Calu3 (cell line): Measurements from ENCODE around the gene PKP3. TPM values are rescaled to one million over a fixed set of nuclear protein-coding genes. Genes with fewer than 3 reads are reported as not detected.
"Not testable (repeated sequence)": the region's sequence is repeated elsewhere in the genome, so short reads cannot be mapped to it uniquely, and the experiment has no call there.

ENCODE experiments used
- BruUV-seq: library from RNA; stranded (reverse); fragments of 400-500 nt; replicated peaks from 2 replicates; lab custom pipeline; 2021; lab: Mats Ljungman, UMichigan
- CTCF ChIA-PET: fragments of 300-600 bp; sonication (Branson Sonifier 250); formaldehyde crosslinking; loops from one replicate; lab custom pipeline; 2022; ENCODE audit warnings: antibody characterized with exemption; lab: Charles Lee
- DNase-seq: peaks from one replicate; pipeline ENCODE4 v3.0.0; 2022
- H3K27ac Mint-ChIP-seq: one replicate; pipeline ENCODE4 v1.8.0; 2022; ENCODE audit warnings: mixed read lengths; ENCODE audit not compliant: unreplicated experiment
- H3K27me3 Mint-ChIP-seq: one replicate; pipeline ENCODE4 v1.8.0; 2022; ENCODE audit warnings: mixed read lengths; ENCODE audit not compliant: unreplicated experiment
- H3K36me3 Mint-ChIP-seq: one replicate; pipeline ENCODE4 v1.8.0; 2022; ENCODE audit warnings: mild to moderate bottlenecking, moderate library complexity, mixed read lengths; ENCODE audit not compliant: insufficient read depth, unreplicated experiment
- H3K4me1 Mint-ChIP-seq: one replicate; pipeline ENCODE4 v1.8.0; 2022; ENCODE audit warnings: mild to moderate bottlenecking, low read depth, mixed read lengths; ENCODE audit not compliant: unreplicated experiment
- H3K4me3 Mint-ChIP-seq: one replicate; pipeline ENCODE4 v1.8.0; 2022; ENCODE audit warnings: mild to moderate bottlenecking, low read depth, moderate library complexity, mixed read lengths; ENCODE audit not compliant: unreplicated experiment
- H3K9me3 Mint-ChIP-seq: one replicate; pipeline ENCODE4 v1.8.0; 2022; ENCODE audit warnings: low read depth, mixed read lengths; ENCODE audit not compliant: unreplicated experiment
- CTCF ChIP-seq: fragments of 200-600 bp; IDR thresholded peaks from one replicate; pipeline ENCODE4 v1.8.0; 2022; ENCODE audit warnings: antibody characterized with exemption; ENCODE audit not compliant: unreplicated experiment
- intact Hi-C: fragments of 100-400 bp; cut with micrococcal nuclease; formaldehyde crosslinking; loops from one replicate; pipeline ENCODE4 v1.10.0; 2022; ENCODE audit not compliant: unreplicated experiment
- total RNA-seq: library from RNA; stranded (reverse); gene quantifications from 2 replicates; pipeline ENCODE4 v1.2.3, GENCODE V29; 2022

The PKP3 gene
- total RNA-seq, 1 experiment from 2014 or later = 128 TPM

- CTCF ChIA-PET = no interaction called here
- no TSS peak for BruUV-seq
- DNase-seq = no peak
- H3K27ac Mint-ChIP-seq = no peak overlapping the region
- no peak for TF ChIP-seq CTCF
- peaks cover 6% of the 10 kb centered on the region for H3K27me3 Mint-ChIP-seq
- H3K9me3 Mint-ChIP-seq = no peaks in the 10 kb centered on the region
- peaks cover 4% of the 10 kb centered on the region for H3K36me3 Mint-ChIP-seq
- H3K4me3 Mint-ChIP-seq = no peak overlapping the region
- intact Hi-C loops = no loop called here
- no peaks in the 10 kb centered on the region for H3K4me1 Mint-ChIP-seq
Measured at GRCh38 chr11:433641-434040, 39.6 kb downstream of the PKP3 start.

GRCh38 chr11:434496-434895 is 40.5 kb downstream of the PKP3 start:
- BruUV-seq = no TSS peak
- intact Hi-C loops = no loop called here
- H3K36me3 Mint-ChIP-seq = no peaks in the 10 kb centered on the region
- DNase-seq = no peak
- H3K27ac Mint-ChIP-seq = no peak overlapping the region
- no peaks in the 10 kb centered on the region for H3K9me3 Mint-ChIP-seq
- TF ChIP-seq CTCF = no peak
- H3K27me3 Mint-ChIP-seq = no peaks in the 10 kb centered on the region
- H3K4me1 Mint-ChIP-seq = no peaks in the 10 kb centered on the region
- H3K4me3 Mint-ChIP-seq = no peak overlapping the region
- CTCF ChIA-PET = no interaction called here

- H3K27me3 Mint-ChIP-seq, H3K4me1 Mint-ChIP-seq, H3K4me3 Mint-ChIP-seq, H3K9me3 Mint-ChIP-seq, CTCF ChIA-PET, DNase-seq, BruUV-seq, intact Hi-C loops, H3K36me3 Mint-ChIP-seq, H3K27ac Mint-ChIP-seq: not testable (repeated sequence)
Measured at GRCh38 chr11:434999-435740, 41.2 kb downstream of the PKP3 start.

- no TSS peak for BruUV-seq
- intact Hi-C loops = no loop called here
Measured at GRCh38 chr11:437228-437870, 43.3 kb downstream of the PKP3 start.

More at GRCh38 chr11:437228-437870, 43.3 kb downstream of the PKP3 start:
- H3K4me3 Mint-ChIP-seq = no peak overlapping the region
- H3K27ac Mint-ChIP-seq = no peak overlapping the region
- no peaks in the 10 kb centered on the region for H3K27me3 Mint-ChIP-seq
- TF ChIP-seq CTCF = no peak
- no peak for DNase-seq
- H3K9me3 Mint-ChIP-seq = no peaks in the 10 kb centered on the region
- CTCF ChIA-PET = no interaction called here
- H3K4me1 Mint-ChIP-seq = peaks cover 8% of the 10 kb centered on the region
- H3K36me3 Mint-ChIP-seq = peaks cover 15% of the 10 kb centered on the region
